Prostate gland (tissue), 2 donors: ENCODE results near the gene TP53I13.

ENCODE experiments used
- CTCF ChIP-seq, 4 experiments: fragments of 200-600 bp in 2 of 4; fragments of 450-650 bp in 2 of 4; sonication (generic) in 2 of 4; IDR thresholded peaks; 1 replicate in 3 of 4; 2 replicates in 1 of 4; pipeline ENCODE4 v1.5.1; 2016 to 2019; ENCODE audit warnings: antibody characterized with exemption in 4 of 4, mild to moderate bottlenecking in 2 of 4, moderate library complexity in 2 of 4
- POLR2A ChIP-seq: fragments of 450-650 bp; IDR thresholded peaks from one replicate; pipeline ENCODE4 v1.6.1; 2016; ENCODE audit warnings: antibody characterized with exemption, mild to moderate bottlenecking

- TF ChIP-seq CTCF (IDR thresholded peaks at IDR 0.05): no peak
- no peak for TF ChIP-seq POLR2A
Measured at GRCh38 chr17:29575511-29576213, 7.2 kb downstream of the TP53I13 start.
